Fibroblast of skin of right quadriceps (primary cell): Measurements from ENCODE around the gene ICOS.
"Not testable (repeated sequence)": the region's sequence is repeated elsewhere in the genome, so short reads cannot be mapped to it uniquely, and the experiment has no call there.

Experiments
- DNase-seq: peaks from one replicate; pipeline ENCODE4 v3.0.0-alpha.2; 2013

Gene ICOS

GRCh38 chr2:203982276-203982675, 45.7 kb downstream of the ICOS start:
- no peak for DNase-seq

GRCh38 chr2:203983064-203983715, 46.6 kb downstream of the ICOS start:
- DNase-seq: no peak

DNA sequence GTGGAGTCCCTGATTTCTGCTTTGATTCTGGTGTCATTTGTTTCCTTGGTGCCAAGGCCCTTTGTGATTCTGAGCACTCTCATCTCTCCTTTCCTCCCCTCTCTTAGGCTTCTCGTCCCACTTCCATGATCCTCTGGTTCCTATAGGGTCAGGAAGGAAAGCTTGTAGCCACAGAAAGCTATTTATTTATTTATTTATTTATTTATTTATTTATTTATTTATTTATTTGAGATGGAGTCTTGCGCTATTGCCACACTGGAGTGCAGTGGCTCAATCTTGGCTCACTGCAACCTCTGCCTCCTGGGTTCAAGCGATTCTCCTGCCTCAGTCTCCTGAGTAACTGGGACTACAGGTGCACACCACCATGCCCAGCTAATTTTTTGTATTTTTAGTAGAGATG, 49.4 kb downstream of the ICOS start:
- DNase-seq: not testable (repeated sequence)

- no peak for DNase-seq
Measured at GRCh38 chr2:203987959-203988358, 51.4 kb downstream of the ICOS start.

DNA sequence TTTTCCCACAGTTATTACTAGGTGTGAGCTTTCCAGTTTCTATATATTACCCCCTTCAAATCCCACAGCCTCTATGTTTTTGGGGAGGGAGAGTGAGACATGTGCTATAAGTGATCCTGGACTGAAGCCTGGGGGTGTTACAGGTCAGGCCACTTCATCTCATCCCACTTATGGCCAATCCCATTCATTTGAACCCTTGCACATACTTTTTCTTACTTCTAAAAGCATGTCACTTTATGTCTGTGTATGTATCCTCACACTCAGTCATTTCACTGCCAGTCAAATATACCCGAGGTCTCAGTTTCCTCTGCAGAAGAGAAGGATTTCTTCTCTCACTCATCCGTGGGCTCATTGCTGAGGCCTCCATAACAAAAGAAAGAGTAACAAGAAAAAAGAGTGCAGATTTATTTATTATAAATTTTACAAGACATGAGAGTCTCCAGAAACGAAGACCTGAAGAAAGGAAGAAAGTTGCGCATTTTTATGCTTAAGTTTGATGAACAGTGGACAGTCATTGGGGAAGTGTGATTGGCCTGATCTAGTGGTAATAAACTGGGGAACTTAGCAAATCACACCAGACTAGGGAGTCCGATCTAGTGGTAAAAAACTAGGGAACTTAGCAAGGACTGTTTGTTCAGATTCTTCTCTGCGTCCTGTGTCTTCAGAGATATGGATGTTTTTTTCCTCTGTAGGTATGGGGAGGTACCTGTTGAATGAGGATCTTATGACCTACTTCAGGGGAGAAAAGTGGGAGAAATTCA, 52.1 kb downstream of the ICOS start:
- no peak for DNase-seq

- DNase-seq: no peak
Measured at GRCh38 chr2:203989521-203989920, 53.0 kb downstream of the ICOS start.

DNA sequence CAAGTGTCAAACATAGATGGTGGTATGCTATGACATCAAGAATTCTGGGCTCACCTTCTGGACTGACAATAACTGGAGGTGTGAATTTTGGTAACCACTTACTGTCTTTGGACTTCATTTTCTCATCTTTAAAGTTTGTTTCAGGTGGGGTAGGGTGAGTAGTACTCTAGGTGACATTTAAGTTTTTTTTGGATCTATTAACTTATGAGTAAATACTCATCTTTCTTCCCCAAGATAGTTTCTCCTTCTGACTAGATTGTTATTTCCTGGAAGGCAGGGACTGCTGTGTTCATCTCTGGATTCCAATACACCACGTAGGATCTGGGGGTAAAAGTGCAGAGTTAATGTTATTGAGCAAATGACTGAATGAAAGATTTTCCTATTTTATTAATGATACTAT, 55.9 kb downstream of the ICOS start:
- no peak for DNase-seq

DNA sequence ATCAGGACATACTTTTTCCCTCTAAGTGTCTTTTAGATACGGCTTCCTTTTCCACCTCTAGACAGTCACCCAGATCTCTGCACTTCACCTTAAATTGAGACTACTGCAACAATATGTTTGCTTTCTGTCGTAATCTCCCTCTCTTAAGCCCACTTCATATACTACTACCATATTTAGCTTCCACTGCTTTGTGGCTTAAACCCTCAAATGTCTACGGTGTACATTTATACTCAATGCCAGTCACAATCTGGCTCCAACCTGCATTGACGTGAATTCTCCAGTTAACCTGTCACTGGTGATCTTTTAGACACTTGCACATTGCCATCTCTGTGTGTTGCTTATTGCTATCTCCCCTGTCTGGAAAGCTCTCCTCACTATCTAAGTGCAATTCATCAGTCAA, 56.4 kb downstream of the ICOS start:
- no peak for DNase-seq

DNA sequence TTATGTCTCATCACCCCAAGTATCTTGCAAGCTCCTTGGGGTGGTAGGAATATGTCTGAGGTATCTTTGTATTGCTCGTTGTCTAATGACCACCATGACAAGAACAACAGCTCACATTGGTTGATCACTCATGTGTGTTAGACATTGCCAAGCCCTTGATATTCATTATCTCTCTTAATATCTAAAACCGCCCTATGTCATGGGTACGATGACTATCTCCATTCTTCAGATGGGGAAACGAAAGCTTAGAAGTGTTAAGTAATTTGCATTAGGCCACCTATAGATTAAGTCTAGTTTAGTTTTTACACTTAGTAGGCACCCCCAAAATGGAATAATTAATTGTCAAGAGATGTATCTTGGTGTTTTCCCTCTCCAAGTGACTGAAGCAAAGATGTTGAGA, 57.0 kb downstream of the ICOS start:
- no peak for DNase-seq

- no peak for DNase-seq
Measured at GRCh38 chr2:203994735-203995134, 58.2 kb downstream of the ICOS start.

DNA sequence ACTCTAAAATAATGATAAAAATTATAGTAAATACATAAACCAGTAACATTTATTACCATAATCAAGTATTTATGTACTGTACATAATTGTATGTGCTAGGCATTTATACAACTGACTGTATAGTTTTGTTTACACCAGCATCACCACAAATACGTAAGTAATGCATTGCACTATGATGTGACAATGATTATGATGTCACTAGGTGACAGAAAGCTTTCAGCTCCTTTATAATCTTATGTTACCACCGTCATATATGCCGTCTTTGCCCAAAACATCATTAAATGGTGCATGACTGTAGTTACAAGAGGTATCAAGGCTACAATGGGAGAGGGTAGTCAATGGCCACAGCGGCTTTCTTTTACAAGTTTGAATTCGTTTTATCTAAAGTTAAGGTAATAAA, 60.1 kb downstream of the ICOS start:
- no peak for DNase-seq

GRCh38 chr2:203997481-203997880, 60.9 kb downstream of the ICOS start:
- DNase-seq: no peak

DNA sequence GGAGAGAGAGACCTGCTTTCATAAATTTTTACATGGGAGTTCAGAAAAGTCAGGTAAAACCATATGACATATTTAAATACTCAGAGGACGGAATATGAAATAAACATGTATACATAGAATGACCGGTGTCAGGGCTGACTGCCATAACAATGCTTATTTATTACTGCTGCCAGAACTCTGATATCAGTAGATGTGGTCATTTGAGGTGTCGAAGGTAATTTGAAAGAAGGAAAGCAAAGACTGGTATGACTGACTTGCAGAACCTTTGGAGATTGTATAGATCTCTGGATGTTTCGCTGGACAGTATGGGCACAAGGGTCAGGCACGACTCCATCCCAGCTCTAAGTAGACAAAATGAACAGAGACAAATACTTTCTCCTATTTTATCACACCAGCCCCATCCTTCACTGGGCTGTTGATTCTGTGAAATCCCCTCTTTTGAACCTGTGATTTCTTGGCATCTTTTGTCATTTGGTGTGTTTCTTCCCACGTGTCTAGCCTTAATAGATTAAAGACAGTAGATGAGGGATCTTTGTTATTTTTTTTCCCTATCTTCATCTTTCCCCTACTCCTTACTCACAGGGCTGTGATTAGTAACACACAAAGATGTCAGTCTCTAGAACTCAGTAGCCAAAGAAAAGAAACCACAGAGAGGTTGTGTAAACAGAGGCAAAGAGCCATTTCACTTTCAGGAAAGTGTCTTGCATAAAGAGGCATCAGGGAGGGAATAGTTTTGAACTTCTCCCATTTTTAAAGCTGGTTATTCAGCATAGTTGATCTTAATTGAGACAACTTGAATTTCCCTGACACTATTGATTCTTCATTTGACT, 61.6 kb downstream of the ICOS start:
- no peak for DNase-seq

GRCh38 chr2:203999835-204000234, 63.3 kb downstream of the ICOS start:
- DNase-seq: no peak

- no peak for DNase-seq
Measured at GRCh38 chr2:204000446-204000845, 63.9 kb downstream of the ICOS start.

DNA sequence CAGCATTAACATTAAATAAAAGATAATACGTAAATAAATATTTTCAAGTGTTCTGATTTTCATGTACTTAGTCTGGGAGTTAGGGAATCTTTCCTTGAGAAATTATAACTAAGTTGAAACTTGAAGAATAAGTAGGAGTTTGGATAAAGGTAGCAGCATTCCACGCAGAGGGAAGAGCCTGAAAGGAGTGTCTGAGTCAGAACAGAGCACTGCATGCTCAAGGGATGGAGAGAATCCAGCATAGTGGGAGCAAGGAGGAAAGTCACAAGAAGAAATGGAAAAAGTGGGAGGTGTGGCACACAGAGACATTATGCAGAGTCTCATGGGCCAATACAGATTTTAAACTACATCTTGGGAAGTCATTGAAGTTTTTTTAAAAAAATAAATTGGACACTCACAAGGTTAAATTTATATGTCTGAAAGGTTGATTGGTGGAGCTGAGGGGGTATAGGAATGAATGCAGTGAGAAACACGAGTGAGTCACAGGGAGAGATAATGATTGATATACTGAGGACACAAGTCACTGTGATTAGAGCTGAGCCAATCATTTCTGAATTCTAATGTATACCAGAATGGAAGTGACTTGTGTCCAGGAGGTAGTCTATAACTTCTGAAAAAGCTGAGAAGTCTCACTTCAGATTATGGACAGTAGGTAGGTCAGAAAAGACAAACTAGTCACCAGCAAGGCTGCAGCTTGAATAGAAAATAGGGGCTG, 66.9 kb downstream of the ICOS start:
- DNase-seq: no peak

- DNase-seq: no peak
Measured at GRCh38 chr2:204004912-204005311, 68.3 kb downstream of the ICOS start.

- no peak for DNase-seq
Measured at GRCh38 chr2:204005940-204006721, 69.6 kb downstream of the ICOS start.

DNA sequence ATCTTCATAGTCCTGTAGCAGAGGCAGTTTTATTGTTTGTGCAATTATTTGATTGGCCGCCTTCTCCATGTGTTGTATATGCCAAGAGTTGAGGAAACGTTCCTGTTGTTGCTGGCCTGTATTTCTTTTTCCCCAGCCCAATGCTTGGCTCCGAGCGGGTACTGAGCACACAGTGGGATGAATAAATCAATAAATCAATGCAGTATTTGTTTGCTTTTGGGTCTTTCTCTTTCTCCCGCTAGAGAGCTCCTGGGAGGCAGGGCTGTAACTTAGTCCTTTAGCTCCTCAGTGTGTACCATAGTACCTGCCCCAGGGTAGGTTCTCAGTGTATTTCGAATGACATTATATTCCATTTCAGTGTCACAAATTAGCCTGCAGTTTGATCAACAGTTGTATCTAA, 71.8 kb downstream of the ICOS start:
- DNase-seq: no peak

DNA sequence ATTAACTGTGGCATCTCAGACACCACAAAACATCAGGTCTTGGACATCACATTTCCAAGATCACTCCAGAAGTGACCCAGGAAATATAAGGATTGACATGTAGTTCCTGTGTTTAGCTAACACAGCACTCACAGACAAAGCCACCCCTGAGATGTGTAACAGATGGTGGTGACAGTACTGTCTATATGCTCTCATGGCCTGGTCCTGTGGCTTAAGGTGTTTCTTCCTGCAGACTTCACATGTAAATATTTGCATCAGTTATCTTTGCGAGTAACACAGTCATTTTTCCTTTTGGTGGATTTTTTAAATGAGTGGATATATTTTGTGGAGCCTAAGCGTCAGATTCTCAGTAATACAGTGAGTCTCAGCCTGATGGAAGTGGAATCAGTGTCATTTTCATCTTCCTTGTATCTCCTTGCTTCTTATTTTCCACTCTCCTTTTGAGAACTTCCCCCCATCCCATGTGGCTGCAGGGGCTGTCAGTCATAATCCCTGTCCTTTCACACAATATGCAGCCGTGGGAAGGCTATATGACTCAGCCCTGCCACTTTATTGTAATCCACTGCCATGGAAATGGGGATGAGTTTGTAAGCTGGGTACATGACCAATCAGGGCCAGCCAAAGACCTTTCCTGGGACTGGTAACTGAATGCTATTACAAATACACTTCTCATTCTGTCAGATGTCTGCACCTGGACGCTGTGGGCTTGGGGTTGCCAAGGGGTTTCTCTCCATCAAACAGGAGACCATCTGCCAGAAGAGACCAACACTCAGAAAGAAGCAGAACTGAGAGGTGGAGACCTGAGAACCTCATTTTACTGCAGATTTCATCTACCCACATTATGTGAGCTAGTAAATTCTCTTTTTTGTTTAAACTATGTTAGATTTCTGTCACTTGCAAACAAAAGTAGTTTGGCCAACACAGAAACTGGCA, 74.3 kb downstream of the ICOS start:
- DNase-seq: no peak
